Natural killer cell treated with Interleukin-12 subunit alpha and Interleukin-12 subunit beta and Interleukin-15 and Interleukin-18, amount 100 ng/mL, for 72 hours (primary cell): Measurements from ENCODE around the gene PNO1. TPM values are rescaled to one million over a fixed set of nuclear protein-coding genes. Genes with fewer than 3 reads are reported as not detected.
A peak's percentile ranks its signal among the peaks of the same experiment; 100 is the strongest.
"Not testable (repeated sequence)": the region's sequence is repeated elsewhere in the genome, so short reads cannot be mapped to it uniquely, and the experiment has no call there.

ENCODE experiments used
- ATAC-seq, 2 donors: fragments of 150-1000 bp; cut with Tn5 transposase in 1 of 2; sonication (Bioruptor Pico), chemical (Tn5 transposase) in 1 of 2; 2 replicates each; pipeline ENCODE4 v1.10.0; 2021
- DNase-seq: peaks from one replicate; pipeline ENCODE4 v3.0.0; 2022; ENCODE audit warnings: low spot score
- H3K27ac Mint-ChIP-seq, 2 donors: 1 replicate in 1 of 2; 2 replicates in 1 of 2; pipeline ENCODE4 v1.8.0; 2022; ENCODE audit warnings: mixed read lengths in 2 of 2, mild to moderate bottlenecking in 1 of 2, moderate library complexity in 1 of 2
- H3K27me3 Mint-ChIP-seq, 2 donors: 1 replicate in 1 of 2; 2 replicates in 1 of 2; pipeline ENCODE4 v1.8.0; 2022; ENCODE audit warnings: mixed read lengths in 2 of 2
- H3K36me3 Mint-ChIP-seq: one replicate; pipeline ENCODE4 v1.8.0; 2022; ENCODE audit warnings: mixed read lengths
- H3K4me1 Mint-ChIP-seq, 2 donors: 1 replicate in 1 of 2; 2 replicates in 1 of 2; pipeline ENCODE4 v1.8.0; 2022; ENCODE audit warnings: low read depth in 2 of 2, mixed read lengths in 2 of 2, mild to moderate bottlenecking in 1 of 2
- H3K4me3 Mint-ChIP-seq: one replicate; pipeline ENCODE4 v1.8.0; 2022; ENCODE audit warnings: mixed read lengths
- H3K9me3 Mint-ChIP-seq: 2 replicates; pipeline ENCODE4 v1.8.0; 2022; ENCODE audit warnings: mixed read lengths
- total RNA-seq, 2 donors: library from RNA; stranded (reverse); gene quantifications; one replicate each; pipeline ENCODE4 v1.2.3, GENCODE V29; 2022

The PNO1 gene
- total RNA-seq, 2 donors from 2014 or later = 21.1 to 33.3 TPM

GRCh38 chr2:68171684-68172083, 14.0 kb downstream of the PNO1 start:
- no peaks in the 10 kb centered on the region for H3K27me3 Mint-ChIP-seq
- peaks cover 5 to 8% of the 10 kb centered on the region in 2 donors for H3K4me1 Mint-ChIP-seq
- H3K36me3 Mint-ChIP-seq = peaks cover 7% of the 10 kb centered on the region
- ATAC-seq = no peak
- no peak overlapping the region for H3K27ac Mint-ChIP-seq
- no peak for DNase-seq
- no peaks in the 10 kb centered on the region for H3K9me3 Mint-ChIP-seq
- no peak overlapping the region for H3K4me3 Mint-ChIP-seq

- Mint-ChIP-seq H3K4me3 (no peak overlapping the region), H3K9me3 (no peaks in the 10 kb centered on the region), H3K4me1 (peaks cover 5 to 7% of the 10 kb centered on the region in 2 donors), H3K27ac (no peak overlapping the region), H3K36me3 (peaks cover 7% of the 10 kb centered on the region), H3K27me3 (no peaks in the 10 kb centered on the region)
- ATAC-seq = no peak
- no peak for DNase-seq
Measured at GRCh38 chr2:68172521-68172920, 14.8 kb downstream of the PNO1 start.

GRCh38 chr2:68172990-68173700, 15.5 kb downstream of the PNO1 start:
- Mint-ChIP-seq H3K36me3 (peaks cover 7% of the 10 kb centered on the region), H3K9me3 (no peaks in the 10 kb centered on the region), H3K27me3 (no peaks in the 10 kb centered on the region), H3K4me1 (peaks cover 5% of the 10 kb centered on the region in 2 donors), H3K27ac (peak overlapping the region; percentile 19 to 33), H3K4me3 (no peak overlapping the region)
- ATAC-seq (no peak), DNase-seq (no peak)

- not testable (repeated sequence) for H3K4me3 Mint-ChIP-seq, H3K4me1 Mint-ChIP-seq, ATAC-seq, H3K9me3 Mint-ChIP-seq, H3K27ac Mint-ChIP-seq, H3K27me3 Mint-ChIP-seq, DNase-seq, H3K36me3 Mint-ChIP-seq
Measured at GRCh38 chr2:68175210-68175609, 17.5 kb downstream of the PNO1 start.

GRCh38 chr2:68176657-68177056, 19.0 kb downstream of the PNO1 start:
- Mint-ChIP-seq H3K36me3 (peaks cover 10% of the 10 kb centered on the region), H3K27me3 (no peaks in the 10 kb centered on the region), H3K4me3 (no peak overlapping the region), H3K27ac (no peak overlapping the region), H3K4me1 (peaks cover 13 to 15% of the 10 kb centered on the region in 2 donors), H3K9me3 (no peaks in the 10 kb centered on the region)
- DNase-seq = no peak
- ATAC-seq = no peak

GRCh38 chr2:68177541-68177940, 19.9 kb downstream of the PNO1 start:
- DNase-seq = no peak
- H3K4me3 Mint-ChIP-seq = no peak overlapping the region
- H3K36me3 Mint-ChIP-seq = peaks cover 17% of the 10 kb centered on the region
- ATAC-seq = no peak
- peaks cover 15 to 20% of the 10 kb centered on the region in 2 donors for H3K4me1 Mint-ChIP-seq
- H3K27ac Mint-ChIP-seq = no peak overlapping the region
- H3K27me3 Mint-ChIP-seq = no peaks in the 10 kb centered on the region
- no peaks in the 10 kb centered on the region for H3K9me3 Mint-ChIP-seq

GRCh38 chr2:68178432-68178831, 20.7 kb downstream of the PNO1 start:
- no peaks in the 10 kb centered on the region for H3K9me3 Mint-ChIP-seq
- H3K4me3 Mint-ChIP-seq = no peak overlapping the region
- H3K4me1 Mint-ChIP-seq = peaks cover 10 to 21% of the 10 kb centered on the region in 2 donors
- no peak overlapping the region for H3K27ac Mint-ChIP-seq
- ATAC-seq (no peak), DNase-seq (no peak)
- peaks cover 17% of the 10 kb centered on the region for H3K36me3 Mint-ChIP-seq
- H3K27me3 Mint-ChIP-seq = no peaks in the 10 kb centered on the region

- Mint-ChIP-seq H3K27ac (no peak overlapping the region), H3K36me3 (peaks cover 15% of the 10 kb centered on the region), H3K27me3 (no peaks in the 10 kb centered on the region), H3K4me1 (peaks cover 11 to 19% of the 10 kb centered on the region in 2 donors), H3K9me3 (no peaks in the 10 kb centered on the region), H3K4me3 (no peak overlapping the region)
- DNase-seq (no peak), ATAC-seq (no peak)
Measured at GRCh38 chr2:68178954-68179627, 21.4 kb downstream of the PNO1 start.

GRCh38 chr2:68182902-68183301, 25.2 kb downstream of the PNO1 start:
- ATAC-seq = no peak
- H3K4me3 Mint-ChIP-seq = no peak overlapping the region
- H3K27ac Mint-ChIP-seq = peak overlapping the region; percentile 14 to 44

GRCh38 chr2:68185541-68186164, 28.0 kb downstream of the PNO1 start:
- no peak for ATAC-seq
- Mint-ChIP-seq H3K36me3 (peaks cover 26% of the 10 kb centered on the region), H3K4me1 (peaks cover 31 to 41% of the 10 kb centered on the region in 2 donors), H3K9me3 (no peaks in the 10 kb centered on the region), H3K27me3 (no peaks in the 10 kb centered on the region), H3K27ac (peak overlapping the region in 1 of 2 donors; percentile 61), H3K4me3 (no peak overlapping the region)
- DNase-seq = peak; percentile 76

More at GRCh38 chr2:68182902-68183301, 25.2 kb downstream of the PNO1 start:
- Mint-ChIP-seq H3K27me3 (no peaks in the 10 kb centered on the region), H3K4me1 (peaks cover 23 to 27% of the 10 kb centered on the region in 2 donors), H3K36me3 (peaks cover 26% of the 10 kb centered on the region), H3K9me3 (no peaks in the 10 kb centered on the region)
- DNase-seq = no peak

GRCh38 chr2:68187329-68187728, 29.6 kb downstream of the PNO1 start:
- H3K4me3 Mint-ChIP-seq = no peak overlapping the region
- H3K36me3 Mint-ChIP-seq = peaks cover 18% of the 10 kb centered on the region
- H3K27me3 Mint-ChIP-seq = no peaks in the 10 kb centered on the region
- no peaks in the 10 kb centered on the region for H3K9me3 Mint-ChIP-seq
- ATAC-seq (no peak), DNase-seq (no peak)
- peak overlapping the region in 1 of 2 donors; percentile 61 for H3K27ac Mint-ChIP-seq
- peaks cover 31 to 42% of the 10 kb centered on the region in 2 donors for H3K4me1 Mint-ChIP-seq

- ATAC-seq (no peak), DNase-seq (no peak)
- Mint-ChIP-seq H3K27me3 (no peaks in the 10 kb centered on the region), H3K27ac (peak overlapping the region; percentile 30 to 76), H3K36me3 (peaks cover 11% of the 10 kb centered on the region), H3K4me1 (peaks cover 29 to 53% of the 10 kb centered on the region in 2 donors), H3K4me3 (peak overlapping the region; percentile 61), H3K9me3 (no peaks in the 10 kb centered on the region)
Measured at GRCh38 chr2:68188831-68189230, 31.1 kb downstream of the PNO1 start.

- DNase-seq (no peak), ATAC-seq (no peak)
- H3K27me3 Mint-ChIP-seq = no peaks in the 10 kb centered on the region
- H3K36me3 Mint-ChIP-seq = peaks cover 11% of the 10 kb centered on the region
- H3K4me1 Mint-ChIP-seq = peaks cover 32 to 49% of the 10 kb centered on the region in 2 donors
- peak overlapping the region; percentile 17 for H3K4me3 Mint-ChIP-seq
- peak overlapping the region; percentile 46 to 76 for H3K27ac Mint-ChIP-seq
- H3K9me3 Mint-ChIP-seq = no peaks in the 10 kb centered on the region
Measured at GRCh38 chr2:68189991-68190784, 32.5 kb downstream of the PNO1 start.
